K562 (cell line): ENCODE measurements around the gene PDE6D. TPM values are rescaled to one million over a fixed set of nuclear protein-coding genes. Genes with fewer than 3 reads are reported as not detected.

Source experiments
- CTCF ChIP-seq, 3 experiments: IDR thresholded peaks in 2 of 3; conservative IDR thresholded peaks in 1 of 3; 2 replicates each; pipeline ENCODE4 v1.5.1; 2011 to 2012; ENCODE audit warnings: low read length in 3 of 3, mild to moderate bottlenecking in 3 of 3, control low read depth in 2 of 3, improper control_type of control experiment in 1 of 3, inconsistent platforms in 1 of 3, low read depth in 1 of 3, mixed read lengths in 1 of 3, moderate library complexity in 1 of 3; ENCODE audit not compliant: insufficient read depth in 2 of 3
- DEAF1 ChIP-seq: fragments of 450-650 bp; formaldehyde crosslinking; IDR thresholded peaks from 2 replicates; pipeline ENCODE4 v1.4.0; 2020; ENCODE audit warnings: mild to moderate bottlenecking, moderate library complexity
- E2F6 ChIP-seq, 2 experiments: IDR thresholded peaks; 2 replicates each; pipeline ENCODE4 v1.6.1; 2011; ENCODE audit warnings: borderline replicate concordance in 1 of 2, control low read depth in 1 of 2, low read depth in 1 of 2, low read length in 1 of 2, mild to moderate bottlenecking in 1 of 2, mixed read lengths in 1 of 2, moderate library complexity in 1 of 2; ENCODE audit not compliant: insufficient read depth in 1 of 2, insufficient read length in 1 of 2, poor library complexity in 1 of 2, severe bottlenecking in 1 of 2; ENCODE audit errors: extremely low read depth in 1 of 2
- MLX ChIP-seq, 2 experiments: fragments of 450-650 bp in 1 of 2; sonication (generic) in 1 of 2; formaldehyde crosslinking; conservative IDR thresholded peaks; 2 replicates each; pipeline versions ENCODE4 v1.4.0 to v1.8.1; 2020 to 2022; ENCODE audit warnings: mild to moderate bottlenecking in 1 of 2, missing genetic modification reagents in 1 of 2
- POLR2G ChIP-seq: fragments of 200-400 bp; formaldehyde crosslinking; IDR thresholded peaks from 2 replicates; pipeline ENCODE4 v1.6.1; 2017; ENCODE audit warnings: low read depth, mild to moderate bottlenecking, antibody characterized with exemption, low read length, moderate library complexity
- SMAD3 ChIP-seq: fragments of 450-650 bp; formaldehyde crosslinking; conservative IDR thresholded peaks from 2 replicates; pipeline ENCODE4 v1.4.0; 2020; ENCODE audit warnings: mild to moderate bottlenecking
- TBL1XR1 ChIP-seq, 2 experiments: IDR thresholded peaks; 2 replicates each; pipeline ENCODE4 v1.6.1; 2012; ENCODE audit warnings: improper control_type of control experiment in 2 of 2, low read length in 2 of 2, mild to moderate bottlenecking in 1 of 2
- THRB ChIP-seq: fragments of 450-650 bp; formaldehyde crosslinking; conservative IDR thresholded peaks from 2 replicates; pipeline ENCODE4 v1.4.0; 2022; ENCODE audit warnings: mild to moderate bottlenecking, missing genetic modification characterization
- USF1 ChIP-seq: sonication (generic); formaldehyde crosslinking; IDR thresholded peaks from 2 replicates; pipeline ENCODE4 v1.9.0; 2022; ENCODE audit warnings: mild to moderate bottlenecking, missing genetic modification reagents
- YY1 ChIP-seq, 3 experiments: IDR thresholded peaks; 2 replicates each; pipeline ENCODE4 v1.6.1; 2011; ENCODE audit warnings: low read length in 2 of 3, mild to moderate bottlenecking in 2 of 3, moderate library complexity in 2 of 3, borderline replicate concordance in 1 of 3, control low read depth in 1 of 3, low read depth in 1 of 3; ENCODE audit not compliant: insufficient read depth in 3 of 3, insufficient replicate concordance in 2 of 3, control insufficient read depth in 1 of 3, insufficient read length in 1 of 3; ENCODE audit errors: extremely low read depth in 1 of 3
- ZBTB9 ChIP-seq: fragments of 450-650 bp; formaldehyde crosslinking; IDR thresholded peaks from 2 replicates; pipeline ENCODE4 v1.4.0; 2020; ENCODE audit warnings: mild to moderate bottlenecking, moderate library complexity
- ZNF764 ChIP-seq: fragments of 250-450 bp; sonication (Bioruptor Pico); IDR thresholded peaks from 2 replicates; pipeline ENCODE4 v1.4.0; 2020; ENCODE audit warnings: low read depth, mild to moderate bottlenecking, moderate library complexity
- polyA plus RNA-seq, 8 experiments: library from polyadenylated mRNA; depleted of rRNA in 4 of 8; stranded (reverse) in 5 of 8; unstranded in 3 of 8; fragments of >200 nt; fragmentation: Nextera tagmentation in 2 of 8; fragmentation: Illumina TruSeq in 1 of 8; extraction: Ambion mirVana in 2 of 8; extraction: Trizol in 1 of 8; gene quantifications; 2 replicates each; pipeline versions ENCODE4 v1.2.1 to v1.2.3, GENCODE V29; 2011 to 2014; ENCODE audit warnings: inconsistent platforms in 1 of 8, missing spikeins in 1 of 8
- total RNA-seq, 7 experiments: library from RNA; depleted of rRNA in 6 of 7; stranded (reverse); fragments of >200 nt in 6 of 7; fragmentation: Illumina TruSeq in 2 of 7; extraction: Trizol in 2 of 7; gene quantifications; 2 replicates each; pipeline versions ENCODE4 v1.2.1 to v1.2.3, GENCODE V29; 2011 to 2021; ENCODE audit warnings: low replicate concordance in 1 of 7

PDE6D gene
- total and polyA plus RNA-seq, 9 of the 15 experiments (the other 6 are each of a cell fraction or from before 2014, with no cell fraction given) = 0.65 to 11.6 (median 7.0) TPM

- peak; percentile 74 for TF ChIP-seq USF1 (CRISPR knock-in tag)
- peak; percentile 80; the same call in 1 of the 2 replicates for TF ChIP-seq THRB (CRISPR knock-in tag)
- peak; percentile 48; the same call in 1 of the 2 replicates for TF ChIP-seq SMAD3 (CRISPR knock-in tag)
- TF ChIP-seq MLX (CRISPR knock-in tag; conservative IDR thresholded peaks at IDR 0.05) = peak in 1 of 2 experiments; percentile 60; a peak in 1 of 4 replicates
- peak; percentile 45; the same call in 1 of the 2 replicates for TF ChIP-seq DEAF1
- TF ChIP-seq E2F6 (IDR thresholded peaks at IDR 0.05; ENCODE audit: borderline replicate concordance in 1 of 2, extremely low read depth in 1 of 2, insufficient read depth in 1 of 2, insufficient read length in 1 of 2, low read depth in 1 of 2, low read length in 1 of 2, poor library complexity in 1 of 2, severe bottlenecking in 1 of 2) = peak in 1 of 2 experiments; percentile 35
- TF ChIP-seq ZBTB9 (CRISPR knock-in tag) = 0 out of 2 replicates have a peak, but pooled peaks have one; percentile 46
- TF ChIP-seq YY1 (IDR thresholded peaks at IDR 0.05; ENCODE audit: borderline replicate concordance in 1 of 3, control insufficient read depth in 1 of 3, extremely low read depth in 1 of 3, insufficient read depth in 3 of 3, insufficient read length in 1 of 3, insufficient replicate concordance in 2 of 3, low read depth in 1 of 3, low read length in 2 of 3) = peak in 2 of 3 experiments; percentile 23 to 31
- peak; percentile 74 to 84 (median 84) for TF ChIP-seq CTCF (IDR thresholded peaks at IDR 0.05 in 2 of 3, conservative IDR thresholded peaks at IDR 0.05 in 1 of 3; ENCODE audit: insufficient read depth in 2 of 3, low read depth in 1 of 3, low read length in 3 of 3)
- TF ChIP-seq POLR2G = peak; percentile 69
- TF ChIP-seq ZNF764 (CRISPR knock-in tag) = 0 out of 2 replicates have a peak, but pooled peaks have one; percentile 33
- no peak for TF ChIP-seq TBL1XR1 (IDR thresholded peaks at IDR 0.05; ENCODE audit: low read length in 2 of 2)
Observed at GRCh38 chr2:231713730-231714638, 67.1 kb downstream of the PDE6D start (continued).
